ENCODE data around the gene TMEM184A.

The TMEM184A gene

DNA sequence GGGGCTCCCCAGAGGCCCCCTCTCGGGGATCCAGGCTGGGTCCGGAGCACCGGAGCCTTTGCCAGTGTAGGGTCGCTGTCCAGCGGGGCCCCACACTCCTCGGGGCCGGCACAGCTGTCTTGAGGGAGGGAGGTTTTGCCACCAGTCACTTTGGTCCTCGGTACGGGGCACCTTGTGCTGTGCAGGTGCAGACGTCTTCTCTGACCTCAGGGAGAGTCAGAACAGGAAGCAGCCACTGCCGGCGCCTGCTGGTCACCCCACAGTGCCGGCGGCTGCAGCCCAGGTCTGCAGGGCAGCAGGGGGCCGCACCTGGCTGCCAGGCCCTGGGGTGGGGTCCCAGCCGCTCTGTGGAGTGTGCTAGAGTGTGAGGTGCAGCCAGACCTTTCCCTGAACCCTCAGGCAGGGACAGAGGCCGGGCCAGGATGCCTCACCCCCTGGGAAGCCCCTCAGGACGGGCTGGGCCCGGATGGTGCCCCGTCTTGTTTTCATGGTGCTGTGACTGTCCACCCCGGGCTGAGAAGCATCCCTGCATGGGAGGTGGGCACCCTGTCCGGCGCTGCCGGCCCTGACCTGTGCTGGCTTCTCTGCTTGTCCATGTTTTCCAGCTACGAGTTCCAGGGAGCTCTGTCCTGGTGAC is 17.3 kb downstream of the TMEM184A start:
- no peak for FAIRE-seq

DNA sequence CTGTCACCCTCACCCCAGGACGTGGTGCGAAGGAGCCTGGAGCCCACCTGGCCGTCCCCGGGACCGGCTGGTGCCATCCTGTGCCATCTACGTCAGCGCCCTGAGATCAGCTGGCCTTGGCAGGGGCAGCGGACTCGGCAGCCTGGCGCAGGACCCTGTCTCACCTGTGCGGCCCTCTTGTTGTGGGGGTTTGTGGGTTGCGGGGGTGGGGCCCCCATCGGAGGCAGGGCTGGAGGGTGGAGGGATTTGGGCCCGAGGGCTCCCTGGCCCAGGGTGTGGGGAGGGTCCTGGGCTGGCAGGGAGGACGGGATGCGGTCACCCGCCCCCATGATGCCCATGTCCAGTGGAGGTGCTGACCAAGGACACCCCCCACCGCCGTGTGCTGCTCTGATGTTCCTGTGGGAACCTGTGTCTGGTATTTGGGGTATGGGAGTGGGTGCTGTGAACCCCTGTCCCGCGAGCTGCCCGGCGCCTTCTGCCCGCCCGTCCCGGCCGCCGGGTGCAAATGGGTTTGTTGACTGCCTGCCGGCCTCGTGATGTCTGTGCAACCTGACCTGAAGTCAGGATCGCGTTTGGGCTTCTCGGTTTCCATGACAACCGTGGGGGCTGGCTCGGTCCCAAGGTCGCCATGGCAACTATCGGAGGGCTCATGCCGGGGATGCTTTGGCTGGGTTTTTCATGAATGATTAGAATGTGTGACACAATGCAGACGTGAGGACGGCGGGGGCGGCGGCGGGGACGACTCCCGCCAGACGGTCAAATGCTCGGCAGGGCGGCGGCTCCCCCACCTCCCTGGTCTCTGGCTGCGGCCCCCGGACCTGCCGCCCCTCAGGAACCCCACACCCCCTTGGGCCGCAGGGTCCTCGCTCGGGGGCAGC is 18.2 kb downstream of the TMEM184A start:
- no peak for FAIRE-seq

- FAIRE-seq, result peak; percentile 45
Observed at GRCh38 chr7:1536743-1537534, 19.1 kb downstream of the TMEM184A start.

DNA sequence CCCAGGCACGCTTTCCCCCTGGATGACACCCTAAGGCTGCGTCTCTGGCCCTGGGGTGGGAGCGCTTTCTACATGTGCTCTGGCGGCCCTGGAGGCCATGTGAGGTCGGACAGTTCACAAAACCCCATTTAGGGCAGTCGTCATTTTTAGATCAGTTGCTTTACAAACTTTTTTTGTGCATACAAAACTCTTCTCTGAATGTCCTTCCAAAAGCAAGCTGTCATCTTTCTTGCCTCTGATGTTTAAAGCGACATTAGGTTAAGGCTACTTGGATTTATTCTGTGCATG is 19.6 kb downstream of the TMEM184A start:
- no peak for FAIRE-seq

- no peak for FAIRE-seq
Observed at GRCh38 chr7:1535701-1536454, 20.1 kb downstream of the TMEM184A start.

DNA sequence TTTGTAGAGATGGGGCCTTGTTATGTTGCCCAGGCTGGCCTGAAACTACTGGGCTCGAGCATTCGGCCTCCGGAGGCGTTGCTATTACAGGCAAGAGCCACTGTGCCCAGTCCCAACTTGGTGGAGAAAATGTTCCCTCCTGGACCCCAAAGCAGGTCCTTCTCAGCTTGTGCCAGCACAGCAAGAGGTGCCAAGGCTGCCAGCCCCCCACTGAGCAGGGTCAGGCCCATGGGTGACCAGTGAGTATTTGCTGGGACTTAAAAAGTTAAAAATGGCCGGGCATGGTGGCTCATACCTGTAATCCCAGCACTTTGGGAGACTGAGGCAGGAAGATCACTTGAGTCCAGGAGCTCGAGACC is 20.9 kb downstream of the TMEM184A start:
- FAIRE-seq, result no peak

DNA sequence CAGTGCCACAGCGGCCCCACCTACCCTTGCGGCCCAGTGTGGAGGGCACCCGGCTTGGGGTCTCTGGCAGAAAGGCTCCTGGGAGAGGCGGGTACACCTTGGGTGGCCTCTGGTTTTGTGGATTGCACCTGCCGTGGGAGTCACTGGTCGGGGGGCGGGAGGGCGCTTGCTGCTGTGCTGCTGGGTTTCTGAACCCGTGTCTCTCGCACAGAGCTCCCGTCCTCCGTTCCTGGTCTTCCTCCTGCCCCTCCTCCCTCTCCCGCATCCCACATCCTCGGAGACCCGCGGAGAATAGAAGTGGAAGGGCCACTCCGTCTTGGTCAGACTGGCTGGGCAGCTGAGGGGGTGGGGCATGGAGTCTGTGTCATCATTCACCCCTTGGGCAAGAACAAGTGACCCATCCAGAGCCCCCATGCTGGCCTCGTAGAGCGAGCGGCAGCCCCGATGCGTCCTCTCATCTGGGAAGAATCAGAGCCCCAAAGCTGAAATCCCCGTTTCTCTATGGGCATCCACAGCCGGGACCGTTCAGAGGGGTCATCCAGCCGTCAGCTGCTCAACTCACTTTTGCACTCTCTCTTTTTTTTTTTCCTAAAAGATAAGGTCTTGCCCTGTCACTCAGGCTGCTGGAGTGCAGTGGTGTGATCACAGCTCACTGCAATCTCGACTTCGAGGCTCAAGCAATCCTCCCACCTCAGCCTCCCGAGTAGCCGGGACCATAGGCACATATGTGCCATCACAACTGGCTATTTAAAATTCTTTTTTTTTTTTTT is 21.5 kb downstream of the TMEM184A start:
- FAIRE-seq, result no peak

DNA sequence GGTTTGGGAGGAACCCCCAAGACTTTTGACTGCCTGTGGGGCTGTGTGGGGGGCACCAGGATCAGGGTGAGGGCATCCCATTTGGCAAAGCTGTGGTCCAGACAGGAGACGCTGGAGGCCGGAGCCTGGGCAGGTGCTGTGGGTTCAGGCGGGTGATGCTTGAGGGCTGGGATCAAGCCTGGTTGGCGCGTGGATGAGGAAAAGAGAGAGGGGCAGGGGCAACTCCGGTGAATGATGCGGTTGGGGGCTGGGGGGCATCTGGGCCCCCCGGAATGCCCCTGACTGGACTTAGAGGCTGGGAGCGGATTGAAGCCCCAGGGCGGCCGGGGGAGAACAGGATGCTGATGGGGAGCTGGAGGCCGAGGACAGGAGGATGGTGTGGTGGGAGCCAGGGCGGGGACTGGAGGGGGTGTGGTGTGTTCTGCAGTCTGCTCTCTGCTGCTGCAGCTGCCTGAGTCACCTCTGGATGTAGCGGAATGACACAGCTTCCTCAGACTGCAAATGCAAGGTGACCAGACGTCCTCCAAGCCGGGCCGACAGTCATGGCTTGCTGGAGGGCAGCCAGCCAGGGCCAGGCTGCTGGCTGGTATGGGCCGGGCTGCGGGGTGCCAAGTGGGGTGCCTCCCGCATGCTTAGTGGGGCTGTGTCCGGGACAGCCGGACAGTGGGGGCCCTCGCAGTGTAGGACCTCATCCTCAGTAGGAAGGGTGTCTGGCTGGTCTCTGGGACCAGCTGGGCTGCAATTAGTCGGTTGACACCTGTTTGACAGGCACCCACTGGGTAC is 22.3 kb downstream of the TMEM184A start:
- no peak for FAIRE-seq

DNA sequence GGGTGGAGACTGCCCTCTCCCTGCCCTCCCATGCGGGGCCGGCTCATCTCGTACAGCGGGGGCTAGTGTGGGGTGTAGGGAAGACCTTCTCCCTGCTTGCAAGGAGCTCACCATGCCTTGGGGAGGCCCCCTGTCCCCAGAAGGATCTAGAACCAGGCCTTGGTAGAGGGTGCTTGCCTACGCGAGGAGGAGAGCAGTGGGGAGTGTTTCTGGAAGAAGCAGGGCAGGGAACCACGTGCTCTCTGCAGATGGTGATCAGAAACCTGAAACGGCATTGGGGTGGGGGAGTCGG is 22.8 kb downstream of the TMEM184A start:
- no peak for FAIRE-seq

GRCh38 chr7:1532456-1533254 is 23.4 kb downstream of the TMEM184A start:
- FAIRE-seq, result peak; percentile 78

GRCh38 chr7:1531979-1532455 is 24.0 kb downstream of the TMEM184A start:
- FAIRE-seq, result no peak

DNA sequence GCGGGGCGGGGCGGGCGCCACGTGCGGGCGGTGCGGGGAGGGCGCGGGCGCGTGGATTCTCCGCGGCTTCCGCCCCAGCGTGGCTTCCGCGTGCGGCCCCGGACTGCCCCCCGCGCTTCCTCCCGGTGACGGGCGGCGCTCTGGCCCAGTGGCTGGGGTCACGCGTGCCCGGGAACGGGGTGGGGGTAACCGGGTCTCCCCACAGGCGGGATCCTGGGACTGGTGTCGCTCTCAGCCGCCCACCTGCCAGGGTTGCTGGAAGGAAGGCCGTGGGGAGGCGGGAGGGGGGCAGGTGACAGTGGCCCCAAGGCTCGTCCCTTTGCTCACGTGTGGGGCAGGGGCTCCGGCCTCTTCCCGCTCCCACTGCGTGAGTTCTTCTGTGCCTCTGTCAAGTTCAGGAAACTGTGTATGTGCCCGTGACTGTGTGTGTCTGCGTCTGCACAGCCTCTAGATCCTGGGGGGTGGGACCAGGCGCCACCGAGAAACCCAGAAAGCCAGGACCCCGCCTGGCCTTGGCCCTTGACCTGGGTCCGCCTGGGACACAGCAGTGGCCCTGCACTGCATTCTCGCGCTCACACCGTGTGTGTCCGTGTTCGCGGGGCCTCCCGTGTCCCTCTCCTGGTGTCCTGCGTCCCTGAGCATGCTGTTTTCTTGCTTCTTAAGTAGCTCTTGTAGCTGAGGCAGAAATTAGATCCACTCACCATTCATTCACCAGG is 24.6 kb downstream of the TMEM184A start:
- FAIRE-seq, result no peak

GRCh38 chr7:1530946-1531262 is 25.1 kb downstream of the TMEM184A start:
- no peak for FAIRE-seq

DNA sequence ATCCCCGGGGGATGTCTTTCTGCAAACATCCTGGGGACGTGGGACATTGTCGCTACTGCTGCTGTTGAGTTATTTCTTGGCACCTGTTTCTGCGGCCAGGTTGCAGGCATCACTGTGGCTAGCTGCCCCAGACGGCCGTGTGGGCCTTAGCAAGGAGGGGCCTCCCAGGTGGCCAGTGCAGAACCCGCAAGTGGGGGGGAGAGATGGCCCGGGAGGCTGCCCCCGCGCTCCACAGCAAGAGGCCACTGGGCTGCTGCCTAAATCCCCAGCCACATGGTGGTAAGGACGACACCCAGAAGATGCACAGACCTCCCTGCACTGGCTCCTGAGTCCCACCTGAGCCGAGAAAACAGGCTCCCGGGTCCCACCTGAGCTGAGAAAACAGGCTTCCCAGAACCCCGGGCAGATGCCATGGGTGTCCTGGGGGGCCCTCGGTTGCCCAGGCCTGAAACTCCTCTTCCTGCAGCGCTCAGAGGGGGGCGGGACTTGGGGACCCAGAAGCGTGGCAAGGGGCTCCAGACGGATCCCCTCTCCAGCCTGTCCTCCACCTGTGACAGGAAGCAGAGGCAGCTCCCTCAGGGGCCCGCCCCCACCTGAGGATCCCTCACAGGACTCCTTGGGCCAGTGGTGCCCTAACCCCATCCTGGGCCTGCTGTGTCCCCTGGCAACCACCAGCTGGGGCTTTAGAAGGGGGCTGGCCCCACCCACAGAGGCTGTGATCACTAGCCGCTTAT is 26.5 kb downstream of the TMEM184A start:
- FAIRE-seq, result no peak

- no peak for FAIRE-seq
Observed at GRCh38 chr7:1526271-1526754, 29.7 kb downstream of the TMEM184A start.

- FAIRE-seq, result no peak
Observed at GRCh38 chr7:1525409-1525808, 30.6 kb downstream of the TMEM184A start.

- FAIRE-seq, result no peak
Observed at GRCh38 chr7:1523844-1524243, 32.2 kb downstream of the TMEM184A start.

- FAIRE-seq, result no peak
Observed at GRCh38 chr7:1523208-1523607, 32.8 kb downstream of the TMEM184A start.

- FAIRE-seq, result no peak
Observed at GRCh38 chr7:1521456-1521855, 34.5 kb downstream of the TMEM184A start.
